Activated CD8-positive, alpha-beta T cell treated with anti-CD3 and anti-CD28 coated beads for 36 hours (primary cell): Measurements from ENCODE around the gene SEC22A. TPM values are rescaled to one million over a fixed set of nuclear protein-coding genes. Genes with fewer than 3 reads are reported as not detected.

Experiments used
- ATAC-seq: fragments of 200-7000 bp; cut with Tn5 transposase; one replicate; pipeline ENCODE4 v1.10.0; 2021; ENCODE audit warnings: mild to moderate bottlenecking, moderate library complexity
- CTCF ChIA-PET: fragments of 350-600 bp; sonication (Branson Sonifier 250); formaldehyde crosslinking; loops from one replicate; lab custom pipeline; 2021; ENCODE audit warnings: antibody characterized with exemption; lab: Charles Lee
- POLR2A ChIA-PET: fragments of 350-600 bp; sonication (Branson Sonifier 250); formaldehyde crosslinking; loops from one replicate; lab custom pipeline; 2021; ENCODE audit warnings: antibody characterized with exemption; lab: Charles Lee
- DNase-seq: peaks from one replicate; pipeline ENCODE4 v3.0.0-alpha.2; 2020
- H3K27ac Mint-ChIP-seq: one replicate; pipeline ENCODE4 v1.8.0; 2021; ENCODE audit warnings: mild to moderate bottlenecking, mixed read lengths
- H3K27me3 Mint-ChIP-seq: one replicate; pipeline ENCODE4 v1.8.0; 2021; ENCODE audit warnings: mixed read lengths
- H3K36me3 Mint-ChIP-seq: one replicate; pipeline ENCODE4 v1.8.0; 2021; ENCODE audit warnings: low read depth, mixed read lengths
- H3K4me1 Mint-ChIP-seq: one replicate; pipeline ENCODE4 v1.8.0; 2021; ENCODE audit warnings: low read depth, mixed read lengths
- H3K4me3 Mint-ChIP-seq: one replicate; pipeline ENCODE4 v1.8.0; 2021; ENCODE audit warnings: mild to moderate bottlenecking, moderate library complexity, mixed read lengths
- H3K9me3 Mint-ChIP-seq: one replicate; pipeline ENCODE4 v1.8.0; 2021; ENCODE audit warnings: mixed read lengths
- intact Hi-C: fragments of 100-400 bp; cut with micrococcal nuclease; formaldehyde crosslinking; loops from one replicate; pipeline ENCODE4 v1.10.0; 2022
- total RNA-seq, 2 experiments: library from RNA; stranded (reverse); gene quantifications; one replicate each; pipeline ENCODE4 v1.2.3, GENCODE V29; 2021
- TF ChIP-seq, protein P1 (sequence below): fragments of 200-600 bp; IDR thresholded peaks from one replicate; pipeline ENCODE4 v1.8.0; 2022; ENCODE audit warnings: antibody characterized with exemption, mild to moderate bottlenecking

SEC22A gene
- total RNA-seq, 2 experiments from 2014 or later = 13.7 to 14.3 TPM

DNA sequence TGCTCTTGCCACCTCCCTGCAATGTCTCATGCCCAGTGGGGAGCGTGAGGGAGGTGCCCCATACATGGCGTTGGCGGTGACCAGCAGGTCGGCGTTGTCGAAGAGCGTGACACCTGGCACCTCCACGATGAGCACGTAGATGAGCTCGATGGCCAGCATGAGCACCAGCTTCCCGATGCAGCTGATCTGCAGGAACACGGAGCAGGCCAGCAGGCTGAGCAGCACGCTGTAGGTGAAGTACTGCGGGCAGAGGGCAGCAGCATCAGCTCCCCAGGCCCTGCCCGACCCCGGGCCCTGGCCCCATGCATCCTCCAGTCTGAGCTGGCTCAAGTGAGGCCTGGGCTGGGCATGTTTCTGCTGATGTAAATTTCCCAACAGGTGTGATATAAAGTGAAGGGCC, 98.3 kb downstream of the SEC22A start:
- TF ChIP-seq, protein P1, sequence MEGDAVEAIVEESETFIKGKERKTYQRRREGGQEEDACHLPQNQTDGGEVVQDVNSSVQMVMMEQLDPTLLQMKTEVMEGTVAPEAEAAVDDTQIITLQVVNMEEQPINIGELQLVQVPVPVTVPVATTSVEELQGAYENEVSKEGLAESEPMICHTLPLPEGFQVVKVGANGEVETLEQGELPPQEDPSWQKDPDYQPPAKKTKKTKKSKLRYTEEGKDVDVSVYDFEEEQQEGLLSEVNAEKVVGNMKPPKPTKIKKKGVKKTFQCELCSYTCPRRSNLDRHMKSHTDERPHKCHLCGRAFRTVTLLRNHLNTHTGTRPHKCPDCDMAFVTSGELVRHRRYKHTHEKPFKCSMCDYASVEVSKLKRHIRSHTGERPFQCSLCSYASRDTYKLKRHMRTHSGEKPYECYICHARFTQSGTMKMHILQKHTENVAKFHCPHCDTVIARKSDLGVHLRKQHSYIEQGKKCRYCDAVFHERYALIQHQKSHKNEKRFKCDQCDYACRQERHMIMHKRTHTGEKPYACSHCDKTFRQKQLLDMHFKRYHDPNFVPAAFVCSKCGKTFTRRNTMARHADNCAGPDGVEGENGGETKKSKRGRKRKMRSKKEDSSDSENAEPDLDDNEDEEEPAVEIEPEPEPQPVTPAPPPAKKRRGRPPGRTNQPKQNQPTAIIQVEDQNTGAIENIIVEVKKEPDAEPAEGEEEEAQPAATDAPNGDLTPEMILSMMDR = no peak
- no peak for ATAC-seq
- Mint-ChIP-seq H3K4me3 (no peak overlapping the region), H3K27me3 (no peaks in the 10 kb centered on the region), H3K4me1 (no peaks in the 10 kb centered on the region), H3K27ac (no peak overlapping the region), H3K36me3 (no peaks in the 10 kb centered on the region), H3K9me3 (no peaks in the 10 kb centered on the region)
- ChIA-PET CTCF (no interaction called here), POLR2A (no interaction called here)
- no peak for DNase-seq
- intact Hi-C loops = no loop called here

DNA sequence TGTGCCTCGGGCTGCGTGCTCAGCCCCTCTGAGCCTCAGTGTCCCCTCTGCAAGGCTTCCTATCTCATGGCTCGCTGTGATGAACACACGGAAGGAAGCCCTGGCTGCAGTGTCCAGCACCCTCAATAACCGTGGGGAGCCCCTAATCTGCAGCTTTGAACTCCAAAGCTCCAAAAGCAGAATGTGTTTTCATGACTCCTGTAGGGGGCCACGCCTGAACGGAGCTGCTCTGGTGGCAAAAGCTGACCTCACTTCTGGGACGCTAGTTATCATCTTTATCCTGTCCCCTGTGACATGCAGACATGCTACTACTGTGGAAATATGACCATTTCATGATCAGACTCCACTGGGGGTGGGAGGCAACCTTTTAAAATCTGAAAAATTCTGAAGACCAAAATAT, 98.8 kb downstream of the SEC22A start:
- Mint-ChIP-seq H3K4me3 (no peak overlapping the region), H3K4me1 (no peaks in the 10 kb centered on the region), H3K36me3 (no peaks in the 10 kb centered on the region), H3K27me3 (no peaks in the 10 kb centered on the region), H3K9me3 (no peaks in the 10 kb centered on the region), H3K27ac (no peak overlapping the region)
- ChIA-PET POLR2A (no interaction called here), CTCF (no interaction called here)
- no peak for ATAC-seq
- intact Hi-C loops = no loop called here
- TF ChIP-seq, protein P1 = no peak
- DNase-seq = no peak

DNA sequence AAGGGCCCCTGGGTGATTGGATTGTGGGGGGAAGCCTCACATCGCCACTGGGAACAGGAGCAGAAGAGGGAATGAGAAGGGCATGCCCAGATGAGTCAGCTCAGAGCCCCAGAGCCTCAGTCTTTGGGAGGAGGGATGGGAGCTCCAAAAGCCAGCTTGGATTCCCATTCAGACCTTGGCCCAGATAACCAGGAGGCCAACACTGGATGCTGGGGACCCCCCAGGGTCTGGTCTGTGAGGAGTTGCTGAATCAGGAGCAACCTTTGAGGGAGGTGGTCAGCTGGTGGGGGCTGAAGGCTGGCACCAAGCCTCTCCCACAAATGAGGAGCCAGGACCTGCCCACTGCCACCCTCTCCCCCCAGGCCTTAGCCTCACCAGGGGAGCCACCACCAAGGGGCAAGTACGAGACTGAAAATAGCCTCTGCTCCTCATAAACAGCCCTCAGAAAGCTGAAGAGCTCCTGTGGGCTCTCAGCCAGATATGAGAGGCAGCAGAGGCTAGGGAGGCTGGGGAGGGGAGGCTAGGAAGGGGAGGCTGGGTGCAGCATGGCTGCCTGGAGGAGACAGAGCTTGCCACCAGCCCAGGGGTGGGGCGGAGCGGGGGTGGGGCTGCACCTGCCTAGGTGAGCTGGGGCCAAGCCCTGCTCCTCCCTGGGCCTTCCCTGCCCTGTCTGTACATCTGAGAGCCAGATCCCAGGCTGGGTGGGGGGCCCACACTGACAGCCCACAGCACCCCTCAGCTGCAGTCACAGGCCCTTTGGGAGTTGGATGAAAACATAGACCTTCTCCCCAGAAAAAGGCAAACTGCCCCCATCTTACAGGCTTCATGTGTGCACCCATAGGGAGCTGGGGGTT, 99.8 kb downstream of the SEC22A start:
- CTCF ChIA-PET = no interaction called here
- H3K9me3 Mint-ChIP-seq = no peaks in the 10 kb centered on the region
- intact Hi-C loops = no loop called here
- H3K4me3 Mint-ChIP-seq = no peak overlapping the region
- H3K36me3 Mint-ChIP-seq = no peaks in the 10 kb centered on the region
- H3K4me1 Mint-ChIP-seq = no peaks in the 10 kb centered on the region
- POLR2A ChIA-PET = no interaction called here
- TF ChIP-seq, protein P1 = no peak
- no peak overlapping the region for H3K27ac Mint-ChIP-seq
- DNase-seq (no peak), ATAC-seq (no peak)
- no peaks in the 10 kb centered on the region for H3K27me3 Mint-ChIP-seq

DNA sequence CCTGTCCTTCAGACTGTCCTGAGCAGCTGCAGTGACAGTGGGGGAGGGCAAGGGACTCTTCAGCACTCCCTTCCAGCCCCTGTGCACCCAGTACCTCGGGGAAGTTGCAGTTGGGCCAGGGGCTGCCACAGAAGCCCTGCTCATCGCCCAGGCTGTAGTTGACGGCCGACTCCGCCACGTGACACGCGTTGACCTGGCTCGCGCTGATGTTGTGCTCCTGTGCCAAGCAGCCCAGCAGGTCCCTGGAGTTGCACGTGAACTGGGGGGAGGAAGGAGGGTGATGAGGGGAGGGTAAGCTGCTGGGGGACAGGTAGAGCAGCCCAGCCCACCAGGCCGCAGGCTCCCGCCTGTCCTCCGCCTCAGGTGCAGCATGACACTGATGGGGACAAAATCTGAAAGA, 101.2 kb downstream of the SEC22A start:
- Mint-ChIP-seq H3K27ac (no peak overlapping the region), H3K9me3 (no peaks in the 10 kb centered on the region), H3K4me3 (no peak overlapping the region), H3K36me3 (no peaks in the 10 kb centered on the region), H3K27me3 (no peaks in the 10 kb centered on the region), H3K4me1 (no peaks in the 10 kb centered on the region)
- ATAC-seq (no peak), DNase-seq (no peak)
- intact Hi-C loops = no loop called here
- TF ChIP-seq, protein P1 = no peak
- POLR2A ChIA-PET = no interaction called here
- CTCF ChIA-PET = no interaction called here

DNA sequence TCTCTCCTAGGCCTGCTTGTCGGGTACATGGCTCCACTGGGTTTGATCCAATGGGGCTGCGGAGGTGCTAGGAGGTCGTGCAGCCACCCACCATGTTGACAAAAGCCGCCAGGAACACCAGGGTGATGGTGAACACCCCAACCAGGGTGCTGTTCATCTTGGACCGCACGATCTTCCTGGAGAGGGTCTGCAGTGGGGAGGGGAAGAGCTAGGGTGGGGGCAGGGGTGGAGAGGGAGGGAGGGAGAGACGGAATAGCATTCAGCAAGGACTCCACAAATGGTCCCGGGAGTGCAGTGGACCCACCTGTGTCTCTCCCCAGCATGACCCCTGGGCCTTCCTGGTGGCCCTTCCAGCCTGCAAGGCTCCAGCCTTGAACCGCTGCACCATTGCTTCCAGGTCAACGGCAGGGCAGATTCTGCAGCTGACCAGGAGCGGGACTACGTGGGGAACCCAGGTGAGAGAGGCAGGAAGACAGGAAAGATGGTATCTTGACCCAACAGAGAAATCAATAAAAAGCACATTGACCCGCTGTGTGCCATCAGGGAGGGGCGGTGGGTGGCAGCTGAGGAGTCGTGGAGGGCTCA, 102.3 kb downstream of the SEC22A start:
- Mint-ChIP-seq H3K9me3 (no peaks in the 10 kb centered on the region), H3K27me3 (no peaks in the 10 kb centered on the region), H3K36me3 (no peaks in the 10 kb centered on the region), H3K4me3 (no peak overlapping the region), H3K27ac (no peak overlapping the region), H3K4me1 (no peaks in the 10 kb centered on the region)
- DNase-seq (no peak), ATAC-seq (no peak)
- intact Hi-C loops = no loop called here
- POLR2A ChIA-PET = no interaction called here
- CTCF ChIA-PET = no interaction called here
- TF ChIP-seq, protein P1 = no peak
